ENCODE data around the gene RYR1. TPM values are rescaled to one million over a fixed set of nuclear protein-coding genes. Genes with fewer than 3 reads are reported as not detected.

The RYR1 gene
- total RNA-seq, 1 donor from 2014 or later = 0.32 TPM

DNA sequence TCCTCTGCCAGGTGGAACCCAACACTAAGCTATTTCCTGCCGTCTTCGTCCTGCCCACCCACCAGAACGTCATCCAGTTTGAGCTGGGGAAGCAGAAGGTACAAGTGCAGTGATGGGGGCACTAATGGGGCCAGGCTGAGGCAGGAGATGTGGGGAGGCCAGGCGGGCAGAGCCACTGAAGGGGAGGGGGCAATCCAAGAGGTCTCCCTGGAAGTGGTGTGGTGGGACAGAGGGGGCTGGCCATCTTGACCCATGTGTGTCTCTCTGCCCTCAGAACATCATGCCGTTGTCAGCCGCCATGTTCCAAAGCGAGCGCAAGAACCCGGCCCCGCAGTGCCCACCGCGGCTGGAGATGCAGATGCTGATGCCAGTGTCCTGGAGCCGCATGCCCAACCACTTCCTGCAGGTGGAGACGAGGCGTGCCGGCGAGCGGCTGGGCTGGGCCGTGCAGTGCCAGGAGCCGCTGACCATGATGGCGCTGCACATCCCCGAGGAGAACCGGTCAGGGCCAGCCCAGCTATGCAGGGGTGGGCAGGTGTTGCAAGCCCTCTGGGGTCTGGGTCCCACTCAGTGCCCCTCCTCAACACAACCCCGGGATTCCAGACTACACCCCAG, 49.6 kb downstream of the RYR1 start:
- no peaks in the 10 kb centered on the region for H3K79me2 ChIP-seq (ENCODE audit: insufficient read depth, low read length)
- H3K9ac ChIP-seq (ENCODE audit: low read length) = no peak overlapping the region
- TF ChIP-seq EZH2 (IDR thresholded peaks at IDR 0.05; ENCODE audit: insufficient read depth, low read length) = no peak
- TF ChIP-seq CTCF (IDR thresholded peaks at IDR 0.05; ENCODE audit: insufficient read depth, low read depth, low read length) = no peak
- Mint-ChIP-seq H3K4me1 (ENCODE audit: low read depth, unreplicated experiment) (no peaks in the 10 kb centered on the region), H3K4me3 (ENCODE audit: unreplicated experiment) (no peak overlapping the region), H3K9me3 (ENCODE audit: unreplicated experiment) (peaks cover 12% of the 10 kb centered on the region), H3K36me3 (ENCODE audit: low read depth, unreplicated experiment) (peaks cover 3% of the 10 kb centered on the region), H3K27me3 (ENCODE audit: low read depth, unreplicated experiment) (peaks cover 11% of the 10 kb centered on the region), H3K27ac (ENCODE audit: unreplicated experiment) (no peak overlapping the region)
- no peaks in the 10 kb centered on the region for H3K9me3 ChIP-seq (ENCODE audit: insufficient read depth, low read depth, low read length)
- no peak overlapping the region for H3K4me2 ChIP-seq (ENCODE audit: low read length)
- peaks cover 3% of the 10 kb centered on the region for H3K27me3 ChIP-seq (ENCODE audit: insufficient read depth, low read length)
- H3K27ac ChIP-seq (ENCODE audit: low read depth, low read length) = no peak overlapping the region
- H2AFZ ChIP-seq (ENCODE audit: low read depth, low read length) = no peak overlapping the region
- no peaks in the 10 kb centered on the region for H4K20me1 ChIP-seq (ENCODE audit: insufficient read depth, low read length)
- no peaks in the 10 kb centered on the region for H3K4me1 ChIP-seq (ENCODE audit: insufficient read depth, low read length)
- FAIRE-seq (no peak), DNase-seq (ENCODE audit: low read depth) (no peak)
- H3K36me3 ChIP-seq (ENCODE audit: insufficient read depth, low read length) = no peaks in the 10 kb centered on the region
- no peak overlapping the region for H3K4me3 ChIP-seq (ENCODE audit: insufficient read depth, low read depth, low read length)

GRCh38 chr19:38484747-38485146, 51.3 kb downstream of the RYR1 start:
- TF ChIP-seq CTCF (IDR thresholded peaks at IDR 0.05; ENCODE audit: insufficient read depth, low read depth, low read length) (no peak), EZH2 (IDR thresholded peaks at IDR 0.05; ENCODE audit: insufficient read depth, low read length) (no peak)
- Mint-ChIP-seq H3K27ac (ENCODE audit: unreplicated experiment) (peak overlapping the region; percentile 7), H3K36me3 (ENCODE audit: low read depth, unreplicated experiment) (peaks cover 4% of the 10 kb centered on the region), H3K27me3 (ENCODE audit: low read depth, unreplicated experiment) (peaks cover 14% of the 10 kb centered on the region), H3K4me3 (ENCODE audit: unreplicated experiment) (no peak overlapping the region), H3K4me1 (ENCODE audit: low read depth, unreplicated experiment) (no peaks in the 10 kb centered on the region), H3K9me3 (ENCODE audit: unreplicated experiment) (peaks cover 19% of the 10 kb centered on the region)
- Histone ChIP-seq H3K27me3 (ENCODE audit: insufficient read depth, low read length) (no peaks in the 10 kb centered on the region), H3K4me2 (ENCODE audit: low read length) (no peak overlapping the region), H3K4me3 (ENCODE audit: insufficient read depth, low read depth, low read length) (no peak overlapping the region), H2AFZ (ENCODE audit: low read depth, low read length) (no peak overlapping the region), H3K27ac (ENCODE audit: low read depth, low read length) (no peak overlapping the region), H4K20me1 (ENCODE audit: insufficient read depth, low read length) (no peaks in the 10 kb centered on the region), H3K9me3 (ENCODE audit: insufficient read depth, low read depth, low read length) (no peaks in the 10 kb centered on the region), H3K4me1 (ENCODE audit: insufficient read depth, low read length) (no peaks in the 10 kb centered on the region), H3K36me3 (ENCODE audit: insufficient read depth, low read length) (no peaks in the 10 kb centered on the region), H3K9ac (ENCODE audit: low read length) (no peak overlapping the region), H3K79me2 (ENCODE audit: insufficient read depth, low read length) (no peaks in the 10 kb centered on the region)
- DNase-seq (ENCODE audit: low read depth) (no peak), FAIRE-seq (no peak)

DNA sequence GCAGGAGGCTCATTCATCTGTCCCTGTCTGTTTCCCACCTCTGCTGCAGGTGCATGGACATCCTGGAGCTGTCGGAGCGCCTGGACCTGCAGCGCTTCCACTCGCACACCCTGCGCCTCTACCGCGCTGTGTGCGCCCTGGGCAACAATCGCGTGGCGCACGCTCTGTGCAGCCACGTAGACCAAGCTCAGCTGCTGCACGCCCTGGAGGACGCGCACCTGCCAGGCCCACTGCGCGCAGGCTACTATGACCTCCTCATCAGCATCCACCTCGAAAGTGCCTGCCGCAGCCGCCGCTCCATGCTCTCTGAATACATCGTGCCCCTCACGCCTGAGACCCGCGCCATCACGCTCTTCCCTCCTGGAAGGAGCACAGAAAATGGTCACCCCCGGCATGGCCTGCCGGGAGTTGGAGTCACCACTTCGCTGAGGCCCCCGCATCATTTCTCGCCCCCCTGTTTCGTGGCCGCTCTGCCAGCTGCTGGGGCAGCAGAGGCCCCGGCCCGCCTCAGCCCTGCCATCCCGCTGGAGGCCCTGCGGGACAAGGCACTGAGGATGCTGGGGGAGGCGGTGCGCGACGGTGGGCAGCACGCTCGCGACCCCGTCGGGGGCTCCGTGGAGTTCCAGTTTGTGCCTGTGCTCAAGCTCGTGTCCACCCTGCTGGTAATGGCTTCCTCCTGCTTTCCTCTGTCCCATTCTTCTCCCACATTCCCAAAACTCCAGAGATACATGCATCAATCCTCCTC, 52.2 kb downstream of the RYR1 start:
- Histone ChIP-seq H3K79me2 (ENCODE audit: insufficient read depth, low read length) (no peaks in the 10 kb centered on the region), H3K4me1 (ENCODE audit: insufficient read depth, low read length) (no peaks in the 10 kb centered on the region), H3K4me2 (ENCODE audit: low read length) (no peak overlapping the region), H3K4me3 (ENCODE audit: insufficient read depth, low read depth, low read length) (no peak overlapping the region), H3K9me3 (ENCODE audit: insufficient read depth, low read depth, low read length) (no peaks in the 10 kb centered on the region), H3K27ac (ENCODE audit: low read depth, low read length) (no peak overlapping the region), H3K27me3 (ENCODE audit: insufficient read depth, low read length) (no peaks in the 10 kb centered on the region), H2AFZ (ENCODE audit: low read depth, low read length) (no peak overlapping the region), H3K9ac (ENCODE audit: low read length) (no peak overlapping the region), H4K20me1 (ENCODE audit: insufficient read depth, low read length) (no peaks in the 10 kb centered on the region), H3K36me3 (ENCODE audit: insufficient read depth, low read length) (no peaks in the 10 kb centered on the region)
- peaks cover 4% of the 10 kb centered on the region for H3K36me3 Mint-ChIP-seq (ENCODE audit: low read depth, unreplicated experiment)
- DNase-seq (ENCODE audit: low read depth) (no peak), FAIRE-seq (no peak)
- peaks cover 25% of the 10 kb centered on the region for H3K9me3 Mint-ChIP-seq (ENCODE audit: unreplicated experiment)
- no peak overlapping the region for H3K4me3 Mint-ChIP-seq (ENCODE audit: unreplicated experiment)
- H3K4me1 Mint-ChIP-seq (ENCODE audit: low read depth, unreplicated experiment) = no peaks in the 10 kb centered on the region
- peaks cover 17% of the 10 kb centered on the region for H3K27me3 Mint-ChIP-seq (ENCODE audit: low read depth, unreplicated experiment)
- H3K27ac Mint-ChIP-seq (ENCODE audit: unreplicated experiment) = no peak overlapping the region
- no peak for TF ChIP-seq CTCF (IDR thresholded peaks at IDR 0.05; ENCODE audit: insufficient read depth, low read depth, low read length)
- no peak for TF ChIP-seq EZH2 (IDR thresholded peaks at IDR 0.05; ENCODE audit: insufficient read depth, low read length)

Measured in astrocyte (in vitro differentiated cells and primary cell).